Activated CD4-positive, alpha-beta T cell treated with anti-CD3 and anti-CD28 coated beads for 4 hours (primary cell): Measurements from ENCODE around the gene RC3H1.
"Not testable (repeated sequence)": the region's sequence is repeated elsewhere in the genome, so short reads cannot be mapped to it uniquely, and the experiment has no call there.

Experiments used
- DNase-seq, 2 donors: peaks; one replicate each; pipeline ENCODE4 v3.0.0-alpha.2; 2020

Gene RC3H1

DNA sequence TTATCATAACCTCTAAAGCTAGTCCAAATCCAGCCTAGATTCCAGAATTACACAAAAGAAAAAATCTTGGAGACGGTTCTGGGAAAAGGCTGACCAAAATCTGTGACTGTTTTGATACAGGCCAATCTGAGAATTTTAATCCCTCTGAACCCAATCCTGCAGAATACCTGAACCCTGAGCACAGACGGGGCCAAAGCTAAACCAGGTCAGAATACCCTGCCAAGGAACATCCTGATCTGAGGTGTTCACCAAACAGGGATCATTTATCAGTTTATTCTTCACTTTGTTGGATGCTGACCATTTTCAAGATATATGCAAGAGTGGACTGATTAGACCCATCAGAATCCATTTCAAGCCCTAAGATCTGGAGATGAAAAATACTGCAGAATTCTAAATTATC is 3.6 kb downstream of the RC3H1 start:
- no peak for DNase-seq

DNA sequence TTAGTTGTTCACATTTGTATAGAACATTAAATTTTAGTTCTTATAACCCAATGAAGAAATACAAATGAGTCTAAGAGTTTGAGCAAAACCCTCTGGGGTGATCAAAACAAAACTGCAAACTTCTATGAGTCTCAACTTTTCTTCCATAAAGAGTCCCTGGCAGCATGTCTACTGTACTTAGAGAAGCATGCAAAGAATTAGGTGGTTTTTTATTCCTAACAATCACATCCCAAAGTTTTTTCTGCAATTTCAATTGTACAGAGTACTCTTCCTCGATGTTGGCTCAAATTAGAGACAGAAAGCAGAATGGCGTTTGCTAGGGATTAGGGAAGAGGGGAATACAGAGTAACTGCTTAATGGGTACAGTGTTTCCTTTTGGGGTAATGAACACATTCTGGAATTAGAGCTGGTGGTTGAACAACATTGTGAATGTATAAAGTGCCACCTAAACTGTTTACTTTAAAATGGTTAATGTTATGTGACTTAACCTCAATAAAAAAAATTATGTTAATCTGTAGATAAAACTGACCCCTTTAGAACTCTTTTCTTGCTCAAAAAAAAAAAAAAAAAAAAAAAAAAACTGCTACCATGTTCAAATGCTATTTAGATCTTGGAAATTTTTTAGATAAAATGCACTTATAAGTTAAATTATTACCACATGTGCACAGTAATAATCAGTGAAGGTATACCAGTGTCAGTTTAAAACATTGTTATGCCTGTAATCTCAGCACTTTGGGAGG is 4.8 kb downstream of the RC3H1 start:
- DNase-seq: no peak

DNA sequence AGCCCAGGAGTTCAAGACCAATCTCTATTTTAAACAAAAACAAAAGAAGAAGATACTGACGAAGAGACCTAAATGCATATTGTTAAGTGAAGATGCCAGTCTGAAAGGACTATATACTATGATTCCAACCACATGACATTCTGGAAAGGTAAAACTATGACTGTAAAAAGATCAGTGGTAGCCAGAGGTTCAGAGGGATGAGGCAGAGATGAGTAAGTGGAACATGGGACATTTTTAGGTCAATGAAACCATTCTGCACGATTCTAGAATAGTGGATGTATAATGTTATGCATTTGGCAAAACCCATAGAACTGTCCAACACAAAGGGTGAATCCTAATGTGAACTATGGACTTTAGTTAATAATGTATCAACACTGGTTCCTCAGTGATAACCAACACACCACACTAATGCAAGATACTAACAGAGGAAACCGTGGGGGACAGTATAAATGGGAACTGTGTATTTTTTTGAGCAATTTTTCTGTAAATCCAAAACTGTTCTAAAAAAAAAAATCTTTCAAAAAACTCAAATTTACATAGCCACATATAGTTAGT is 8.2 kb downstream of the RC3H1 start:
- DNase-seq: no peak

DNA sequence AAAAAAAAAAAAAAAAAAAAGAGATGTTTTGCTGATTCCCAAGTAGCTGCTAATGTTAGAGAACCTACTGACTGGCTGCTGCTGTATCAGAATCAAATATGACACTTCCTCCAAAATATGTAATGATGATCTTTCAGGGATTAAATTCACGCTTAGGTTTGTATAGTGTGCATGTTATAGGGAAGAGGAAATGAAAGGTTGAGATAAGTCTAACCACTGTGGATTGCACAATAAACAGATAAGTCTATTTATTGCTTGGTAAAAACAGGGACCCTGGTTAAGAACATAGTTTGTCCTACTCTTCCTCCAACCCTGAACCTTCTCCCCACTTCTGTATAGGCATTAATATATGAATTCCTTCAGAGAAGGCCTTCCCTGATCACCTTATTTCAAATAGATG is 13.2 kb downstream of the RC3H1 start:
- DNase-seq: no peak

DNA sequence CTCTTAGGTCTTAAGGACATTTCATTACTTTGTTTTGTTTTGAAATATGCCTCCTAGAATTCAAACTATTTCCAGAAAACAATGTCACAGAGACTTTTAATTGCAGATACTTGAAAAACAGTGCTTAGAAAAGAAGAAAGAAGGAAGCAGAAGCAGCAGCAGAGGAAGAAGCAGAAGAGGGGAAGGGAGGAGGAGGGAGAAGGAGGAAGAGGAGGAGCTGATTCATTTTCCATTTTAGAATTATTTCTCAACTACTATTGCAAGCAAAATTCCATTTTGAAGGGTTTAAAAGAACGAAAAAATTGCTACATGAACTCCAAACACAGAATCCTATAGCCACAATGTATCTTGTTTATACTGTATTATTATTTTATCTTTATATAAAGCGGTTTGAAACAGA is 13.9 kb downstream of the RC3H1 start:
- no peak for DNase-seq

DNA sequence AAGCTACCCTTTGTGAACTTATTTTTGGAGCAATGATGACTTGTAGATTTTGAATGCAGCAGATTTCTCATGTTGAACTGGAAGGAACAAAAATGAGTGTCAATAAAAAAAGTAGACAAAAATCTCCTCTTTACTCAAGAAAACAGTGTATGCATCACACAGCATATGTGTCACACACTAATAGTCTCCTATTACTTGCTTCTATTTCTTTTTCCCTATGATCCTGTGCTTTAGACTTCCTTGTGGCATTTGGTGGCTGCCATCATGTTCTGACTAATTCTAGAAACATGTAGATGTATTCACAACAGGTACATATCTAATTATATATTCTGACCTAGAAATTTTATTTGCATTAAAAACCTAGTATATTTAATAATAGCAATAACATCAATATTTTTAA is 14.3 kb downstream of the RC3H1 start:
- no peak for DNase-seq

DNA sequence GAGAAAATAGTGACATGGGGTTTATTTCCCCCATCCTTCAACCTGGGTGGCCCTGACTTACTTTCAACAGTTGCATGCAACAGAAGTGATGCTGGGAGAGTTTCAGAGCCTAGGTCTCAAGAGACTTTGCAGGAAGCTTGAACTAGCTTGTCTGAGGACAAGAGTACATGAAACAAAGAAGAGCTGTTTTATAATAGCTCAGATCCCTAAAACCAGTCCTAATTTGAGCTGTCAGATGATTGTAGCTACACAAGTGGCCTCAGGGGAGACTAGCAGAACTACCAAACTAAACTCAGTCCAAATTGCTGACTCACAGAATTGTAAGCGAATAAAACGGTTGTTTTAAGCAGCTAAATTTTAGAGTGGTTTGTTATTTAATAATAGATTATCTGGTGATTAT is 17.1 kb downstream of the RC3H1 start:
- DNase-seq: no peak

DNA sequence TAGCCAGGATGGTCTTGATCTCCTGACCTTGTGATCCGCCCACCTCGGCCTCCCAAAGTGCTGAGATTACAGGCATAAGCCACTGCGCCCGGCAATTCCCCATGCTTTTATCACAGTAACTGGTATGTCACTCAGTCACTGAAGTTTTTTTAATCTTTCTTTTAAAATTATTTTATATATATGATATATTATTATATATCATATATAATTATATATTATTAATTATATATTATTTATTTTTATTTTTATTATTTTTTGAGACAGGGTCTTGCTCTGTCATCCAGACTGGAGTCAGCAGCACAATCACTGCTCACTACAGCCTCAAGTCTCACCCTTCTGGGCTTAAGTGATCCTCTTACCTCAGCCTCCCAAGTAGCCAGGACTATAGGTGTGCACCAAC is 18.3 kb downstream of the RC3H1 start:
- no peak for DNase-seq

DNA sequence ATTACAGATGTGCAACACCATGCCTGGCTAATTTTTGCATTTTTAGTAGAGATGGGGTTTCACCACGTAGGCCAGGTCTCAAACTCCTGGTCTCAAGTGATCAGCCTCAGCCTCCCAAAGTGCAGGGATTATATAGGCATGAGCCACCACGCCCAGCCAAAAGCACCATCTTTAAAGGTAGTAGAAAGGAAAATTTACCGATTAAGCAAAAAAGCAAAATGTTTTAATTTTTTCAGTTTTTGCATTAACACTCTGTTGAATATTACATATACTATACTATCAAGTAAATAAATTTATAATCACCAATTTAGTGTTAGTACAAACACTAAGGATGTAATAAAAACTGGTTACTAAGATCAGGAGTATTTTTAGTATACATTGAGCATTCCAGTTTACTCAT is 20.6 kb downstream of the RC3H1 start:
- DNase-seq: no peak

DNA sequence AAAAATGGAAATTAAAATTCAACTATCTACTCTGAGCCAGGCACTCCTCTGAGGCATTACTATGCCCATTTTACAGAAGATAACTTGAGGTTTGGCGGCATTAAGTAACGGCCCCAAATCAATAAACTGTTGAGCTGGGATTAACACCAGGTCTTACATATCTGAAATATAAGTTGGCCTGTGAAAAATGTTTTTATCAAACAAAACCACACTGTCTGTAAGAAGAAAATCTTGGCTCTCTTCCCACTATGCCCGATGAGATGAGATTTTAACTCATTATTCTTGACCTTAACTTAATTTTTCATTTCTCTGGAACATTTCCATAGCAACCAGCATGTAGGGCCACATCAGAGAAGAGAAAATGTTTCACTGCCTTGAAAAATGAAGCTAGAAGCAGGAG is 21.8 kb downstream of the RC3H1 start:
- DNase-seq: no peak

DNA sequence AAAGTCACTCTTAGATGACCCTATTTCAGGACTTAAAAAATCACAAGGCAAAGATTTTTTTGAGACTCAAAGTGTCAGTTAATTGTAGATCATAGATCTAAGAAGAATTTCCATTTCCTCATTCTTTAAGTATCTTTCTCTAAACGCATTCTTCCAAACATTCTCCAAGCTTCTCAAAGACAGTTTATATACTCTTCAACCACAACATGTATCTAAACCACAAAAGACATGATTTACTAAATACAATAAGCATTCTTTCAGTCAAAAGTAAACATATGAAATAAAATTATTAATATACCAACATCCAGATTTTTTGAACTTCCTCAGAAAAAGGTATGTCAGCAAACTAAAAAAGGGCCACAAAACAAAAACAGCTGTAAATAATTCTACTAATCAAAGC is 24.4 kb downstream of the RC3H1 start:
- DNase-seq: no peak

DNA sequence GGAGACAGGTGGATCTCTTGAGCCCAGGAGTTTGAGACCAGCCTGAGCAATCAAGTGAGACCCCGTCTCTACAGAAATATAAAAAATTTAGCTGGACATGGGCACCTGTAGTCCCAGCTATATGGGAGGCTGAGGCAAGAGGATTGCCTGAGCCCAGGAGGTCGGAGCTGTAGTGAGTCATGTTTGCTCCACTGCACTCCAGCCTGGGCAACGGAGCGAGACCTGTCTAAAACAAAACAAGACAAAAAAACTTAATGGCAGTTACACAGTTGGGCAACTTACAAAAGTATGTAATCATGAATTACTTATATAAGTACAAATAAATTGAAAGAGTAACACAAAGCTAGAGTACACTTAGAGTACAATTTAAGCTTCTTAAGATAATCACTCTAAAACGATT is 25.2 kb downstream of the RC3H1 start:
- DNase-seq: no peak

DNA sequence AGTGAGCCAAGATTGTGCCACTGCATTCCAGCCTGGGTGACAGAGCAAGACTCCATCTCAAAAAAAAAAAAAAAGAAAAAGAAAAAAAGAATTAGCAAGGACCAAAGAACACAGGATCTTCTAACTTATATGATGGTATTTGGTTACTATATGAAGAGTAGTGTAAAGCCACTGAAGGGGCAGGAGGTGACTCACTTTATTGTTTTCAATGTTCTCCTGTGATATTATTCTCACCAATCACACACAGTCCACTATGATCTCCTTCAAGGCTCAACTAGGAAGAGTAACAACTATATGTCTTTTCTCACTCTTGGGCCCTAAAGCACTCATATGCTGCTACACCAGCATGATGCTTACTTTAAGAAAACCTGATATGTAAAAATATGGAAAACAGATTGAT is 26.7 kb downstream of the RC3H1 start:
- DNase-seq: no peak

DNA sequence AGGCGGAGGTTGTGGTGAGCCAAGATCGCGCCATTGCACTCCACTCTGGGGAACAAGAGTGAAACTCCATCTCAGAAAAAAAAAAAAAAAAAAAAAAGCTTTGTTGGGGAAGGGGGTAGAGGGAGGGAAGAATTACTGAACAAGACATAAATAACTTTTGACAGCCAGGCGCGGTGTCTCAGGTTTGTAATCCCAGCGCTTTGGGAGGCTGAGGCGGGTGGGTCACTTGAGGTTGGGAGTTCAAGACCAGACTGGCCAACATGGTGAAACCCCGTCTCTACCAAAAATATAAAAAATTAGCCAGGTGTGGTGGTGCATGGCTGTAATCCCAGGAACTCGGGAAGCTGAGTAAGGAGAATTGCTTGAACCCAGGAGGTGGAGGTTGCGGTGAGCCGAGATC is 28.2 kb downstream of the RC3H1 start:
- not testable (repeated sequence) for DNase-seq

DNA sequence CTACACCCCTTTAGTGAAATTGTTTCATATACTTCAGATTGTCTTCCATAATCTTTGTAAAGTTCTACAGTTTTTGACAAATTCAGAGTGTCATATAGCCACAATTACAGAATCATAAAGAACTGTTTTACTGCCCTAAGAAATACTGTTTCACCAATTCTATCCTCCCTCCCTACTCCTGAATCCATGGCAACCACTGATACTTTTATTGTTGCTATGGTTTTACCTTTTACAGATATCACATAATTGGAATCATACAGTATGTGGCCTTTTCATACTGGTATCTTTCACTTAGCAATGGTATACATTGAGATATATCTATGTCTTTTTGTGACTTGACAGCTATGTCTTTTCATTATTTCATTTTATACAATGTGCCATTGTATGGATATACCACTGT is 34.1 kb downstream of the RC3H1 start:
- DNase-seq: no peak

DNA sequence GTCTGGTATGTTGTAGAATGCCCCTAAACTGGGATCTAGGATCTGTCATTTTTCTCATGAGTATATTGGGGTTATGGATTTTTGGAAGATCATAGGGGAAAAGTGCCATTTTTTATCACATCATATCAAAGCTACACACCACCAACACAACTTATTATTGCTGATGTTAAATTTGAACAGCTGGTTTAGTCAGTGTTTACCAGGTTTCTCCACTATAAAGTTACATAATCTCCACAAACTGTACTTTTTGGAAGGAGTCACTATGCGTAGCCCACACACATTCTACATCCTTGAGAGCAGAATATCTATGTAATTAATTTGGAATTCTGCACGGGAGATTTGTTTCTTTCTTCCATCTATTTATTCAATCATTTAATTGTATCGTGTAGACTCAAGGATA is 35.2 kb downstream of the RC3H1 start:
- DNase-seq: no peak

DNA sequence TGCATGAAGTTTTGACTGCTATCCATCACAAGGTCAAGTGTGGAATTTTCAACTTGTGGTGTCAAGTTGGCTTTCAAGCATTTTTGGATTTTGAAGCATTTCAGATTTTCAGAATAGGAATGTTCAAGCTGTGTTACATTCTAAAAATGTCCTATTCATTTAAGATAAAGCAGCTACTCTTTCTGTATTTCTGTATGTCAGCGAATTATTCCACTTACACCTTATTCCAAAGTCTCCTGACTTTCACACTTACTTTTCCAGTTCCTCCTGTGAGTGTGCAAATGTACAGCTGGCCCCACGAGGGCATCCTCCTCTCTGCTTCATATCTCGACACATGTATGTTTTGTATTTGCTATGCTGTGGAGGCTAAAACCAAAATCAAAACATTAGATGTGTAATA is 51.9 kb downstream of the RC3H1 start:
- no peak for DNase-seq

DNA sequence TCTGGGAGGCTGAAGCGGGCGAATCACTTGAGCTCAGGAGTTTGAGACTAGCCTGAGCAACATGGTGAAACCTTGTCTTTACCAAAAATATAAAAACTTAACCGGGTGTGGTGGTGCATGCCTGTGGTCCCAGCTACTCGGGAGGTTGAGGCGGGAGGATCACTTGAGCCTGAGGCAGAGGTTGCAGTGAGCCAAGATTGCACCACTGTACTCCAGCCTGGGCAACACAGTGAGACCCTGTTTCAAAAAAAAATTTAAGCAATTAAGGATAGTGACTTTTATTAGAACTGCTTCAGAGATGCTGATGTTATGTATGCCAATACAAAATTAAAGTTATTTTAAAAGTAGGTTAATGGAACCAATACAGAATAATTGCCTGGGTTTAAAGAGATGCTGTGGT is 56.3 kb downstream of the RC3H1 start:
- not testable (repeated sequence) for DNase-seq

DNA sequence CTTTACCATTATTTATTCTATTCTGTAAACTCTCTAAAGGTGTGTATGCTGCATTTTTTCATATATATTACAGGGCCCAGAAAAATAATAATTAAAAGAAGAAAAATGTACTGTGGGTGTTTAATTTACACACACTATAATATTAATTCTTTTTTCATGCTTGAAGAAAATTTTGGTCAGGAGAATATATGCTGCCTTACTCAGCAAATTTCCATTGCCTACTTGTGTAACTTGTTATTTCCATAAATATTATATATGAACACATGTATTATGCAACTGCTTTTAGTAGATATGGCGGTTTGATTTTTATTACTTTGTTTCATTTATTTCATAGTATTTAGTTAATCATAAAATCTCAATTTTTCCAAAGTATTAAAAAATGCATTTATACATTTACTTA is 58.7 kb downstream of the RC3H1 start:
- DNase-seq: no peak

DNA sequence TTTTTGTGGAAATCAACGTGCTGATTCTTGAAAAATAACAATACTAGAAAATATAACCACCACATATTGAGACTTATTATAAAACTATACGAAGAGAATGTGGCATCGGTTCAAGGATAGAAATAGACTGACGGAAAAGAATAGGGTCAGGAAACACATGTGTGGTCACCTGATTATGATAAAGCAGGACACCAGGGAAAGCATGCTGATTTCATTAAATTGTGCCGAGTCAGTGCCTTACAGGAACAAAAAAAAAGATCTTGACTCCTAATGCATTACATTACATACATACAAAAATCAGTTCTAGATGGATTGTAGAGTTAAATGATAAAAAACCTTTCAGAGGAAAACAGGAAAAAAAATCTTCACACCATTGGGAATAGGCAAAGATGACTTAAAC is 61.5 kb downstream of the RC3H1 start:
- no peak for DNase-seq

DNA sequence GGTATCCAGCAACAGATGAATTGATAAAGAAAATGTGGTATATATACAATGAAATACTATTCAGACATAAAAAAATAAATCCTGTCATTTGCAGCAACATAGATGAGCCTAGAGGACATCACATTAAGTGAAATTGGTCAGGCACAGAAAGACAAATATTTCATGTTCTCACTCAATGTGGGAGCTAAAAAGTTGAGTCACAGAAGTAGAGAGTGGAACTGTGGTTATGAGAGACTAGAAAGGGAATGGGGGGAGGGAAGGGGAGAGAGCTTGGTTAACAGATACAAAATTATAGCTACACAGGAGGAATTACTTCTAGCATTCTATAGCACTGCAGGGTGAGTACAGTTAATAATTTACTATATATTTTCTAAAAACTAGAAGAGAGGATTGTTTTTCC is 68.0 kb downstream of the RC3H1 start:
- DNase-seq: no peak

DNA sequence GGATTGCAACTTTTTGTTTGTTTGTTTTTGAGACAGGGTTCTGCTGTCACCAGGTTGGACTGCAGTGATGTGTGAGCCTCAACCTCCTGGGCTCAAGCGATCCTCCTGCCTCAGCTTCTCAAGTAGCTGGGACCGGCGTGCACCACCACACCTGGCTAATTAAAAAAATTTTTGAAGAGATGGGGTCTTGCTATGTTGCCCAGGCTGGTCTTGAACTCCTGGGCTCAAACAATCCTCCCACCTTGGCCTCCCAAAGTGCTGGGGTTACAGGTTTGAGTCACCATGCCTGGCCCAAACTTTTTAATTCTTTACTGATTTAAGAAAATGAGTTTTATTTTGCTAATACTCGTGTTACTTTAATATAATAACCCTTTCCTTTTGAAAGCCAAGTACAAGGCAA is 73.6 kb downstream of the RC3H1 start:
- DNase-seq: no peak

DNA sequence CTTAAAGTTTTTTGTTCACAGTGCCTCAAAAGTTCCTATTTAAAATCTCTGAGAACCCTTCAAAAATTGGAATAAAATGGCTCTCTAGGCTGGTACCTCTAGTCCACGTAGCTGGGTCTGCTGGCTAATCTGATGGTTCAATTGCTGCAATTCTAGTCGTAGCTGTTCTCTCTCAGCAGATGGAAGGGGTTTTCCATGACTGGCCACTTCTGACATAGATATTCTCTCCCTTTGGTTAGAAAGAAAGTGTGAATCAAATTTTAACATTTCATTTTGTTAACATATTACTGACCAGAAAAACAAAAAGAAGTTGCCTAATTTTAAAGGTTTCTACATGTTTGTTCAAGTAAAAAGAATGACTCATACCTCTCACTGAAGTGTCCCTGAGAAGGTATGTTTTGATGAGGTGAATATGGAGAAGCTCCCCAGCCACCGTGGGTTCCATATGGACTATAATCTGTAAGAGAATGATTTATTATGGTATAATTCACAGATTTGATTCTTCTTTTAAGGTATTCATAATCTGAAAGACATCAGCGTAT is 75.7 kb downstream of the RC3H1 start:
- DNase-seq: no peak

DNA sequence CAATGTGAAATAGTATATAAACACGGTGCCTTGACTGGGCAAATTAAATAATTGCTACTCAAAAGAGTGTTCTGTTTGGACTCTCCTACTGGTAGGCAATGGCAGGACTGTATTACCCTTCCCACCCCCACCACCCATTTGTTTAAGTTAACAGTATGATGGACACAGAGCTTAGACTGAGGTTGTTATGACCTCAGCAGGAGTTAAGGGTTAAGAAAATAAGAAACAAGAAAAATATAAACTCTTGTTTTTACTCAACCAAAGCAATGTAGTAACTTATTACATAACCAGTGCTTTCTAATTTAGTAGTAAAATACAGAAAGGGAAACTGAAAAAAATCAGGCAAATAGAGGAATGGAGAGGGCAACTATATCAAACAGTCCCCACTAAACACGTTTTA is 85.1 kb downstream of the RC3H1 start:
- DNase-seq: no peak

DNA sequence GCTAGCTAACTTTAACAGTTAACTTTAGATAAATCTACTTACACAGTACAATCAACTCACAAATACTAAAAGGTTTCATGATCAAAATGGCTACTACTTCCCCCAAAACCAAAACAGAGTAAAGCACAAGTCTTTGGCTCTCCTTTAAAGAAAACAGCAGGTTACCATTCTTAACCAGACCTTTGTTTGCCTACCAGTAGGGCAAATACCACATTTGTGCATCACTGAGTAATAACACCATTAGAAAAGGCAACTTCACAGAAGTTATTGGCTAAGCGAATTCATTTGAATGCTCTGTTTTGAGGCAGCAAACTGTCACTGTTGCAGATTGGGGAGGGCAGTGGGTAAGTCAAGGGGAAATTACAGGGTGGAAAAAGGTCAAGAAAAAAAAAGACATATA is 87.7 kb downstream of the RC3H1 start:
- DNase-seq: no peak
